Immature natural killer cell (primary cell): Measurements from ENCODE around the gene PLEKHA5. TPM values are rescaled to one million over a fixed set of nuclear protein-coding genes. Genes with fewer than 3 reads are reported as not detected.
"Not testable (repeated sequence)": the region's sequence is repeated elsewhere in the genome, so short reads cannot be mapped to it uniquely, and the experiment has no call there.

Experiments used
- DNase-seq, 3 donors: peaks; one replicate each; pipeline ENCODE4 v3.0.0; 2022; ENCODE audit warnings: mixed read lengths in 1 of 3
- H3K27ac Mint-ChIP-seq, 6 donors: one replicate each; pipeline ENCODE4 v1.8.0; 2020; ENCODE audit warnings: mixed read lengths in 6 of 6, mild to moderate bottlenecking in 5 of 6, inconsistent platforms in 4 of 6, moderate library complexity in 3 of 6
- H3K27me3 Mint-ChIP-seq, 3 donors: one replicate each; pipeline ENCODE4 v1.8.0; 2020 to 2021; ENCODE audit warnings: low read depth in 3 of 3, mild to moderate bottlenecking in 3 of 3, mixed read lengths in 3 of 3, moderate library complexity in 3 of 3, inconsistent platforms in 1 of 3
- H3K36me3 Mint-ChIP-seq, 3 donors: one replicate each; pipeline ENCODE4 v1.8.0; 2020; ENCODE audit warnings: mixed read lengths in 3 of 3, inconsistent platforms in 2 of 3, mild to moderate bottlenecking in 2 of 3
- H3K4me1 Mint-ChIP-seq, 2 donors: one replicate each; pipeline ENCODE4 v1.8.0; 2020; ENCODE audit warnings: inconsistent platforms in 2 of 2, mild to moderate bottlenecking in 2 of 2, mixed read lengths in 2 of 2, moderate library complexity in 1 of 2
- H3K4me3 Mint-ChIP-seq, 5 donors: one replicate each; pipeline ENCODE4 v1.8.0; 2020; ENCODE audit warnings: mild to moderate bottlenecking in 5 of 5, mixed read lengths in 5 of 5, inconsistent platforms in 3 of 5, moderate library complexity in 3 of 5
- H3K9me3 Mint-ChIP-seq, 6 donors: one replicate each; pipeline ENCODE4 v1.8.0; 2020; ENCODE audit warnings: mild to moderate bottlenecking in 6 of 6, mixed read lengths in 6 of 6, inconsistent platforms in 4 of 6, moderate library complexity in 3 of 6
- polyA plus RNA-seq, 3 donors: library from polyadenylated mRNA; unstranded; fragments of 300-500 nt; fragmentation: Illumina TruSeq; gene quantifications; one replicate each; pipeline ENCODE4 v1.2.3, GENCODE V29; 2021

PLEKHA5 gene
- polyA plus RNA-seq, 3 donors from 2014 or later, result 1.6 to 4.0 (median 3.4) TPM

- Mint-ChIP-seq H3K27me3 (peaks cover 0 to 2% (median 0%) of the 10 kb centered on the region in 3 donors), H3K4me1 (no peaks in the 10 kb centered on the region)
Observed at GRCh38 chr12:19304149-19304750, 174.7 kb downstream of the PLEKHA5 start.

GRCh38 chr12:19305621-19306020, 176.1 kb downstream of the PLEKHA5 start:
- not testable (repeated sequence) for H3K27ac Mint-ChIP-seq, H3K27me3 Mint-ChIP-seq, H3K9me3 Mint-ChIP-seq, H3K4me1 Mint-ChIP-seq, DNase-seq, H3K36me3 Mint-ChIP-seq, H3K4me3 Mint-ChIP-seq

More at GRCh38 chr12:19304149-19304750, 174.7 kb downstream of the PLEKHA5 start:
- no peak overlapping the region for H3K27ac Mint-ChIP-seq
- H3K9me3 Mint-ChIP-seq, result no peaks in the 10 kb centered on the region
- H3K36me3 Mint-ChIP-seq, result peaks cover 0 to 4% (median 0%) of the 10 kb centered on the region in 3 donors
- DNase-seq, result no peak
- no peak overlapping the region for H3K4me3 Mint-ChIP-seq

GRCh38 chr12:19306366-19306765, 176.8 kb downstream of the PLEKHA5 start:
- Mint-ChIP-seq H3K36me3 (peaks cover 0 to 4% (median 0%) of the 10 kb centered on the region in 3 donors), H3K4me3 (no peak overlapping the region), H3K4me1 (no peaks in the 10 kb centered on the region), H3K27me3 (peaks cover 0 to 2% (median 0%) of the 10 kb centered on the region in 3 donors), H3K9me3 (no peaks in the 10 kb centered on the region), H3K27ac (no peak overlapping the region)
- DNase-seq, result no peak

- Mint-ChIP-seq H3K4me3 (no peak overlapping the region), H3K36me3 (peaks cover 0 to 4% (median 0%) of the 10 kb centered on the region in 3 donors), H3K27ac (no peak overlapping the region), H3K9me3 (no peaks in the 10 kb centered on the region), H3K4me1 (no peaks in the 10 kb centered on the region), H3K27me3 (peaks cover 0 to 2% (median 0%) of the 10 kb centered on the region in 3 donors)
- no peak for DNase-seq
Observed at GRCh38 chr12:19307451-19307850, 177.9 kb downstream of the PLEKHA5 start.

GRCh38 chr12:19311165-19311564, 181.6 kb downstream of the PLEKHA5 start:
- Mint-ChIP-seq H3K9me3 (no peaks in the 10 kb centered on the region), H3K36me3 (peaks cover 0 to 4% (median 0%) of the 10 kb centered on the region in 3 donors), H3K27me3 (no peaks in the 10 kb centered on the region), H3K4me3 (no peak overlapping the region), H3K27ac (no peak overlapping the region), H3K4me1 (no peaks in the 10 kb centered on the region)
- no peak for DNase-seq

- Mint-ChIP-seq H3K4me1 (no peaks in the 10 kb centered on the region), H3K27me3 (no peaks in the 10 kb centered on the region), H3K9me3 (no peaks in the 10 kb centered on the region), H3K36me3 (no peaks in the 10 kb centered on the region), H3K4me3 (no peak overlapping the region), H3K27ac (no peak overlapping the region)
- DNase-seq, result no peak
Observed at GRCh38 chr12:19312637-19313036, 183.1 kb downstream of the PLEKHA5 start.

- no peaks in the 10 kb centered on the region for H3K9me3 Mint-ChIP-seq
- no peaks in the 10 kb centered on the region for H3K4me1 Mint-ChIP-seq
- H3K4me3 Mint-ChIP-seq, result no peak overlapping the region
- no peak for DNase-seq
- no peaks in the 10 kb centered on the region for H3K27me3 Mint-ChIP-seq
- H3K36me3 Mint-ChIP-seq, result no peaks in the 10 kb centered on the region
- H3K27ac Mint-ChIP-seq, result no peak overlapping the region
Observed at GRCh38 chr12:19316425-19316824, 186.9 kb downstream of the PLEKHA5 start.

GRCh38 chr12:19322376-19322775, 192.8 kb downstream of the PLEKHA5 start:
- Mint-ChIP-seq H3K36me3 (peaks cover 6 to 11% (median 8%) of the 10 kb centered on the region in 3 donors), H3K4me3 (no peak overlapping the region), H3K27me3 (peaks cover 0 to 2% (median 0%) of the 10 kb centered on the region in 3 donors), H3K4me1 (no peaks in the 10 kb centered on the region), H3K27ac (no peak overlapping the region), H3K9me3 (no peaks in the 10 kb centered on the region)
- no peak for DNase-seq

- Mint-ChIP-seq H3K4me3 (no peak overlapping the region), H3K27me3 (peaks cover 0 to 2% (median 2%) of the 10 kb centered on the region in 3 donors), H3K9me3 (no peaks in the 10 kb centered on the region), H3K36me3 (peaks cover 6 to 18% (median 16%) of the 10 kb centered on the region in 3 donors), H3K27ac (no peak overlapping the region), H3K4me1 (no peaks in the 10 kb centered on the region)
- no peak for DNase-seq
Observed at GRCh38 chr12:19323805-19324204, 194.3 kb downstream of the PLEKHA5 start.

GRCh38 chr12:19326102-19326501, 196.6 kb downstream of the PLEKHA5 start:
- no peaks in the 10 kb centered on the region for H3K4me1 Mint-ChIP-seq
- no peak for DNase-seq
- no peak overlapping the region for H3K4me3 Mint-ChIP-seq
- no peaks in the 10 kb centered on the region for H3K9me3 Mint-ChIP-seq
- H3K27me3 Mint-ChIP-seq, result peaks cover 0 to 2% (median 2%) of the 10 kb centered on the region in 3 donors
- H3K27ac Mint-ChIP-seq, result no peak overlapping the region
- peaks cover 6 to 25% (median 16%) of the 10 kb centered on the region in 3 donors for H3K36me3 Mint-ChIP-seq

- Mint-ChIP-seq H3K4me1 (no peaks in the 10 kb centered on the region), H3K4me3 (no peak overlapping the region), H3K27ac (no peak overlapping the region), H3K36me3 (peaks cover 0 to 19% (median 7%) of the 10 kb centered on the region in 3 donors), H3K27me3 (peaks cover 0 to 2% (median 0%) of the 10 kb centered on the region in 3 donors), H3K9me3 (no peaks in the 10 kb centered on the region)
- no peak for DNase-seq
Observed at GRCh38 chr12:19332196-19332595, 202.7 kb downstream of the PLEKHA5 start.

GRCh38 chr12:19338405-19338804, 208.9 kb downstream of the PLEKHA5 start:
- peaks cover 0 to 7% (median 0%) of the 10 kb centered on the region in 6 donors for H3K9me3 Mint-ChIP-seq
- no peak for DNase-seq
- H3K4me1 Mint-ChIP-seq, result no peaks in the 10 kb centered on the region
- H3K27me3 Mint-ChIP-seq, result peaks cover 0 to 2% (median 0%) of the 10 kb centered on the region in 3 donors
- peaks cover 0 to 5% (median 4%) of the 10 kb centered on the region in 3 donors for H3K36me3 Mint-ChIP-seq
- no peak overlapping the region for H3K27ac Mint-ChIP-seq
- no peak overlapping the region for H3K4me3 Mint-ChIP-seq

GRCh38 chr12:19350850-19351249, 221.3 kb downstream of the PLEKHA5 start:
- H3K36me3 Mint-ChIP-seq, result peaks cover 8 to 14% (median 11%) of the 10 kb centered on the region in 3 donors
- not testable (repeated sequence) for H3K4me1 Mint-ChIP-seq, H3K27ac Mint-ChIP-seq, H3K27me3 Mint-ChIP-seq, DNase-seq, H3K4me3 Mint-ChIP-seq, H3K9me3 Mint-ChIP-seq

GRCh38 chr12:19351346-19351745, 221.8 kb downstream of the PLEKHA5 start:
- Mint-ChIP-seq H3K9me3 (peaks cover 0 to 2% (median 0%) of the 10 kb centered on the region in 6 donors), H3K4me3 (no peak overlapping the region), H3K4me1 (no peaks in the 10 kb centered on the region), H3K27me3 (peaks cover 0 to 2% (median 0%) of the 10 kb centered on the region in 3 donors), H3K36me3 (peaks cover 8 to 14% (median 11%) of the 10 kb centered on the region in 3 donors), H3K27ac (no peak overlapping the region)
- no peak for DNase-seq

GRCh38 chr12:19369691-19370148, 240.2 kb downstream of the PLEKHA5 start:
- Mint-ChIP-seq H3K27me3 (peaks cover 0 to 4% (median 0%) of the 10 kb centered on the region in 3 donors), H3K4me3 (no peak overlapping the region), H3K36me3 (peaks cover 0 to 12% (median 6%) of the 10 kb centered on the region in 3 donors), H3K9me3 (no peaks in the 10 kb centered on the region), H3K4me1 (no peaks in the 10 kb centered on the region), H3K27ac (peak overlapping the region in 1 of 6 donors; percentile 12)
- DNase-seq, result no peak
